ENCODE data around the gene ANKRD23.

DNA sequence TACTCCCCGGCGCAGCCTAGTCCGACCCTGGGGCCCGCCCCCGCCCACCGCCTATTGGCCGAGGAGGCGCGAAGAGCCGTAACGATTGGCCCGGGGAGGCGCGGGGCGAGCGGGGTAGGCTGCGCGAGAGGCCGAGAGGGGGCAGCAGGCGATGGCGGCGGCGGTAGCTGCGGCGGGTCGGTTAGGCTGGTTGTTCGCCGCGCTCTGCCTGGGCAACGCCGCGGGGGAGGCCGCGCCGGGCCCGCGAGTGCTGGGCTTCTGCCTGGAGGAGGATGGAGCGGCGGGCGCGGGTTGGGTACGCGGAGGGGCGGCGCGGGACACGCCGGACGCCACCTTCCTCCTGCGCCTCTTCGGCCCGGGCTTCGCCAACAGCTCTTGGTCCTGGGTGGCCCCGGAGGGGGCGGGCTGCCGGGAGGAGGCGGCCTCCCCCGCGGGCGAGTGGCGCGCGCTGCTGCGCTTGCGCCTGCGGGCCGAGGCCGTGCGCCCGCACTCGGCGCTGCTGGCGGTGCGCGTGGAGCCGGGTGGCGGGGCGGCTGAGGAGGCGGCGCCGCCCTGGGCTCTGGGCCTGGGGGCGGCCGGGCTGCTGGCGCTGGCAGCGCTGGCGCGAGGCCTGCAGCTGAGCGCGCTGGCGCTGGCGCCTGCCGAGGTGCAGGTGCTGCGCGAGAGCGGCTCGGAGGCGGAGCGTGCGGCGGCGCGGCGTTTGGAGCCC lies 27.5 kb downstream of the ANKRD23 start, which contains the start of gene CNNM3:
- TF ChIP-seq, protein P1, sequence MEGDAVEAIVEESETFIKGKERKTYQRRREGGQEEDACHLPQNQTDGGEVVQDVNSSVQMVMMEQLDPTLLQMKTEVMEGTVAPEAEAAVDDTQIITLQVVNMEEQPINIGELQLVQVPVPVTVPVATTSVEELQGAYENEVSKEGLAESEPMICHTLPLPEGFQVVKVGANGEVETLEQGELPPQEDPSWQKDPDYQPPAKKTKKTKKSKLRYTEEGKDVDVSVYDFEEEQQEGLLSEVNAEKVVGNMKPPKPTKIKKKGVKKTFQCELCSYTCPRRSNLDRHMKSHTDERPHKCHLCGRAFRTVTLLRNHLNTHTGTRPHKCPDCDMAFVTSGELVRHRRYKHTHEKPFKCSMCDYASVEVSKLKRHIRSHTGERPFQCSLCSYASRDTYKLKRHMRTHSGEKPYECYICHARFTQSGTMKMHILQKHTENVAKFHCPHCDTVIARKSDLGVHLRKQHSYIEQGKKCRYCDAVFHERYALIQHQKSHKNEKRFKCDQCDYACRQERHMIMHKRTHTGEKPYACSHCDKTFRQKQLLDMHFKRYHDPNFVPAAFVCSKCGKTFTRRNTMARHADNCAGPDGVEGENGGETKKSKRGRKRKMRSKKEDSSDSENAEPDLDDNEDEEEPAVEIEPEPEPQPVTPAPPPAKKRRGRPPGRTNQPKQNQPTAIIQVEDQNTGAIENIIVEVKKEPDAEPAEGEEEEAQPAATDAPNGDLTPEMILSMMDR (IDR thresholded peaks at IDR 0.05; ENCODE audit: low read depth, low read length) = peak; percentile 26
- TF ChIP-seq POLR2A (IDR thresholded peaks at IDR 0.05; ENCODE audit: extremely low read depth, insufficient read length) (peak; percentile 70), MYC (IDR thresholded peaks at IDR 0.05; ENCODE audit: low read depth, low read length) (peak; percentile 16)
